GM18526 (cell line): Measurements from ENCODE around the gene NUMB.

Experiments
- POLR2A ChIP-seq: IDR thresholded peaks from 3 replicates; pipeline ENCODE4 v1.6.1; 2011; ENCODE audit not compliant: insufficient read length; ENCODE audit errors: extremely low read depth

NUMB gene

GRCh38 chr14:73393375-73393774 lies 65.0 kb downstream of the NUMB start:
- TF ChIP-seq POLR2A = no peak

GRCh38 chr14:73392329-73393257 lies 65.8 kb downstream of the NUMB start:
- no peak for TF ChIP-seq POLR2A

GRCh38 chr14:73386342-73386741 lies 72.0 kb downstream of the NUMB start:
- no peak for TF ChIP-seq POLR2A

- TF ChIP-seq POLR2A = no peak
Measured at GRCh38 chr14:73383356-73383755, 75.0 kb downstream of the NUMB start.

GRCh38 chr14:73381380-73382013 lies 76.8 kb downstream of the NUMB start:
- no peak for TF ChIP-seq POLR2A

GRCh38 chr14:73376585-73376984 lies 81.8 kb downstream of the NUMB start:
- TF ChIP-seq POLR2A = no peak

- no peak for TF ChIP-seq POLR2A
Measured at GRCh38 chr14:73375861-73376260, 82.5 kb downstream of the NUMB start.

GRCh38 chr14:73374218-73374617 lies 84.1 kb downstream of the NUMB start:
- no peak for TF ChIP-seq POLR2A

- no peak for TF ChIP-seq POLR2A
Measured at GRCh38 chr14:73372529-73372928, 85.8 kb downstream of the NUMB start.

GRCh38 chr14:73370561-73370960 lies 87.8 kb downstream of the NUMB start:
- TF ChIP-seq POLR2A = no peak

- TF ChIP-seq POLR2A = no peak
Measured at GRCh38 chr14:73369428-73369827, 88.9 kb downstream of the NUMB start.

GRCh38 chr14:73368616-73369015 lies 89.7 kb downstream of the NUMB start:
- TF ChIP-seq POLR2A = no peak

- TF ChIP-seq POLR2A = no peak
Measured at GRCh38 chr14:73365727-73366126, 92.6 kb downstream of the NUMB start.

- no peak for TF ChIP-seq POLR2A
Measured at GRCh38 chr14:73364559-73364958, 93.8 kb downstream of the NUMB start.

GRCh38 chr14:73359445-73359844 lies 98.9 kb downstream of the NUMB start:
- no peak for TF ChIP-seq POLR2A

GRCh38 chr14:73358187-73358586 lies 100.2 kb downstream of the NUMB start:
- no peak for TF ChIP-seq POLR2A
